K562 (cell line): ENCODE measurements around the gene PTGES3. TPM values are rescaled to one million over a fixed set of nuclear protein-coding genes. Genes with fewer than 3 reads are reported as not detected.

ENCODE experiments used
- EHMT2 ChIP-seq: fragments of 450-650 bp; IDR thresholded peaks from 2 replicates; pipeline ENCODE4 v1.6.1; 2018; ENCODE audit warnings: antibody characterized with exemption
- EZH2 ChIP-seq: IDR thresholded peaks from 2 replicates; pipeline ENCODE4 v1.6.1; 2012; ENCODE audit warnings: low read depth, mild to moderate bottlenecking, inconsistent platforms, low read length, borderline replicate concordance
- GATA2 ChIP-seq: sonication (generic); formaldehyde crosslinking; IDR thresholded peaks from 2 replicates; pipeline ENCODE4 v1.4.0; 2020; ENCODE audit warnings: mild to moderate bottlenecking, missing genetic modification reagents
- NCOA2 ChIP-seq, 2 experiments: fragments of 450-650 bp; IDR thresholded peaks; 2 replicates each; pipeline ENCODE4 v1.6.1; 2018; ENCODE audit warnings: mild to moderate bottlenecking in 2 of 2, moderate library complexity in 1 of 2; ENCODE audit not compliant: partially characterized antibody in 2 of 2
- RBM34 ChIP-seq: fragments of 200-400 bp; formaldehyde crosslinking; IDR thresholded peaks from 2 replicates; pipeline ENCODE4 v1.6.1; 2018; ENCODE audit warnings: low read length, borderline replicate concordance; ENCODE audit not compliant: insufficient read depth
- SMAD3 ChIP-seq: fragments of 450-650 bp; formaldehyde crosslinking; conservative IDR thresholded peaks from 2 replicates; pipeline ENCODE4 v1.4.0; 2020; ENCODE audit warnings: mild to moderate bottlenecking
- TCF7 ChIP-seq: sonication (generic); IDR thresholded peaks from 2 replicates; pipeline ENCODE4 v1.6.1; 2016; ENCODE audit warnings: antibody characterized with exemption, borderline replicate concordance
- TFE3 ChIP-seq: fragments of 450-650 bp; formaldehyde crosslinking; IDR thresholded peaks from 2 replicates; pipeline ENCODE4 v1.4.0; 2020; ENCODE audit warnings: mild to moderate bottlenecking, mixed read lengths
- polyA plus RNA-seq, 8 experiments: library from polyadenylated mRNA; depleted of rRNA in 4 of 8; stranded (reverse) in 5 of 8; unstranded in 3 of 8; fragments of >200 nt; fragmentation: Nextera tagmentation in 2 of 8; fragmentation: Illumina TruSeq in 1 of 8; extraction: Ambion mirVana in 2 of 8; extraction: Trizol in 1 of 8; gene quantifications; 2 replicates each; pipeline versions ENCODE4 v1.2.1 to v1.2.3, GENCODE V29; 2011 to 2014; ENCODE audit warnings: inconsistent platforms in 1 of 8, missing spikeins in 1 of 8
- total RNA-seq, 7 experiments: library from RNA; depleted of rRNA in 6 of 7; stranded (reverse); fragments of >200 nt in 6 of 7; fragmentation: Illumina TruSeq in 2 of 7; extraction: Trizol in 2 of 7; gene quantifications; 2 replicates each; pipeline versions ENCODE4 v1.2.1 to v1.2.3, GENCODE V29; 2011 to 2021; ENCODE audit warnings: low replicate concordance in 1 of 7
- TF ChIP-seq, protein P1 (sequence below), 2 experiments: fragments of 450-650 bp in 1 of 2; IDR thresholded peaks; 2 replicates each; pipeline ENCODE4 v1.6.1; 2011 to 2017; ENCODE audit warnings: low read depth in 2 of 2, antibody characterized with exemption in 1 of 2, borderline replicate concordance in 1 of 2, low read length in 1 of 2, mild to moderate bottlenecking in 1 of 2, mixed read lengths in 1 of 2; ENCODE audit not compliant: control insufficient read depth in 1 of 2
- TF ChIP-seq, protein P2 (sequence below): fragments of 250-450 bp; sonication (Bioruptor Pico); IDR thresholded peaks from 2 replicates; pipeline ENCODE4 v1.8.0; 2021; ENCODE audit warnings: moderate library complexity, mild to moderate bottlenecking, inconsistent platforms
- TF ChIP-seq, protein P3 (sequence below): sonication (generic); formaldehyde crosslinking; IDR thresholded peaks from 2 replicates; pipeline ENCODE4 v1.8.0; 2023; ENCODE audit warnings: mild to moderate bottlenecking, missing genetic modification reagents
- TF ChIP-seq, protein P4 (sequence below): fragments of 200-800 bp; sonication (Bioruptor generic); IDR thresholded peaks from 2 replicates; pipeline ENCODE4 v1.6.1; 2016; ENCODE audit warnings: missing genetic modification characterization, missing compliant biosample characterization

PTGES3 gene
- total and polyA plus RNA-seq, 9 of the 15 experiments (the other 6 are each of a cell fraction or from before 2014, with no cell fraction given) = 163 to 501 (median 213) TPM

- TF ChIP-seq, protein P1, sequence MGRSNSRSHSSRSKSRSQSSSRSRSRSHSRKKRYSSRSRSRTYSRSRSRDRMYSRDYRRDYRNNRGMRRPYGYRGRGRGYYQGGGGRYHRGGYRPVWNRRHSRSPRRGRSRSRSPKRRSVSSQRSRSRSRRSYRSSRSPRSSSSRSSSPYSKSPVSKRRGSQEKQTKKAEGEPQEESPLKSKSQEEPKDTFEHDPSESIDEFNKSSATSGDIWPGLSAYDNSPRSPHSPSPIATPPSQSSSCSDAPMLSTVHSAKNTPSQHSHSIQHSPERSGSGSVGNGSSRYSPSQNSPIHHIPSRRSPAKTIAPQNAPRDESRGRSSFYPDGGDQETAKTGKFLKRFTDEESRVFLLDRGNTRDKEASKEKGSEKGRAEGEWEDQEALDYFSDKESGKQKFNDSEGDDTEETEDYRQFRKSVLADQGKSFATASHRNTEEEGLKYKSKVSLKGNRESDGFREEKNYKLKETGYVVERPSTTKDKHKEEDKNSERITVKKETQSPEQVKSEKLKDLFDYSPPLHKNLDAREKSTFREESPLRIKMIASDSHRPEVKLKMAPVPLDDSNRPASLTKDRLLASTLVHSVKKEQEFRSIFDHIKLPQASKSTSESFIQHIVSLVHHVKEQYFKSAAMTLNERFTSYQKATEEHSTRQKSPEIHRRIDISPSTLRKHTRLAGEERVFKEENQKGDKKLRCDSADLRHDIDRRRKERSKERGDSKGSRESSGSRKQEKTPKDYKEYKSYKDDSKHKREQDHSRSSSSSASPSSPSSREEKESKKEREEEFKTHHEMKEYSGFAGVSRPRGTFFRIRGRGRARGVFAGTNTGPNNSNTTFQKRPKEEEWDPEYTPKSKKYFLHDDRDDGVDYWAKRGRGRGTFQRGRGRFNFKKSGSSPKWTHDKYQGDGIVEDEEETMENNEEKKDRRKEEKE (IDR thresholded peaks at IDR 0.05; ENCODE audit: borderline replicate concordance in 1 of 2, control insufficient read depth in 1 of 2, low read depth in 2 of 2, low read length in 1 of 2) = no peak
- TF ChIP-seq, protein P2, sequence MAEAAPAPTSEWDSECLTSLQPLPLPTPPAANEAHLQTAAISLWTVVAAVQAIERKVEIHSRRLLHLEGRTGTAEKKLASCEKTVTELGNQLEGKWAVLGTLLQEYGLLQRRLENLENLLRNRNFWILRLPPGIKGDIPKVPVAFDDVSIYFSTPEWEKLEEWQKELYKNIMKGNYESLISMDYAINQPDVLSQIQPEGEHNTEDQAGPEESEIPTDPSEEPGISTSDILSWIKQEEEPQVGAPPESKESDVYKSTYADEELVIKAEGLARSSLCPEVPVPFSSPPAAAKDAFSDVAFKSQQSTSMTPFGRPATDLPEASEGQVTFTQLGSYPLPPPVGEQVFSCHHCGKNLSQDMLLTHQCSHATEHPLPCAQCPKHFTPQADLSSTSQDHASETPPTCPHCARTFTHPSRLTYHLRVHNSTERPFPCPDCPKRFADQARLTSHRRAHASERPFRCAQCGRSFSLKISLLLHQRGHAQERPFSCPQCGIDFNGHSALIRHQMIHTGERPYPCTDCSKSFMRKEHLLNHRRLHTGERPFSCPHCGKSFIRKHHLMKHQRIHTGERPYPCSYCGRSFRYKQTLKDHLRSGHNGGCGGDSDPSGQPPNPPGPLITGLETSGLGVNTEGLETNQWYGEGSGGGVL (CRISPR knock-in tag) = no peak
- TF ChIP-seq TCF7 = no peak
- no peak for TF ChIP-seq RBM34
- no peak for TF ChIP-seq SMAD3 (CRISPR knock-in tag)
- no peak for TF ChIP-seq GATA2 (CRISPR knock-in tag)
- no peak for TF ChIP-seq EHMT2
- TF ChIP-seq, protein P3, sequence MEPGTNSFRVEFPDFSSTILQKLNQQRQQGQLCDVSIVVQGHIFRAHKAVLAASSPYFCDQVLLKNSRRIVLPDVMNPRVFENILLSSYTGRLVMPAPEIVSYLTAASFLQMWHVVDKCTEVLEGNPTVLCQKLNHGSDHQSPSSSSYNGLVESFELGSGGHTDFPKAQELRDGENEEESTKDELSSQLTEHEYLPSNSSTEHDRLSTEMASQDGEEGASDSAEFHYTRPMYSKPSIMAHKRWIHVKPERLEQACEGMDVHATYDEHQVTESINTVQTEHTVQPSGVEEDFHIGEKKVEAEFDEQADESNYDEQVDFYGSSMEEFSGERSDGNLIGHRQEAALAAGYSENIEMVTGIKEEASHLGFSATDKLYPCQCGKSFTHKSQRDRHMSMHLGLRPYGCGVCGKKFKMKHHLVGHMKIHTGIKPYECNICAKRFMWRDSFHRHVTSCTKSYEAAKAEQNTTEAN = no peak; the same call in 1 of the 2 replicates
- no peak for TF ChIP-seq EZH2
- TF ChIP-seq, protein P4, sequence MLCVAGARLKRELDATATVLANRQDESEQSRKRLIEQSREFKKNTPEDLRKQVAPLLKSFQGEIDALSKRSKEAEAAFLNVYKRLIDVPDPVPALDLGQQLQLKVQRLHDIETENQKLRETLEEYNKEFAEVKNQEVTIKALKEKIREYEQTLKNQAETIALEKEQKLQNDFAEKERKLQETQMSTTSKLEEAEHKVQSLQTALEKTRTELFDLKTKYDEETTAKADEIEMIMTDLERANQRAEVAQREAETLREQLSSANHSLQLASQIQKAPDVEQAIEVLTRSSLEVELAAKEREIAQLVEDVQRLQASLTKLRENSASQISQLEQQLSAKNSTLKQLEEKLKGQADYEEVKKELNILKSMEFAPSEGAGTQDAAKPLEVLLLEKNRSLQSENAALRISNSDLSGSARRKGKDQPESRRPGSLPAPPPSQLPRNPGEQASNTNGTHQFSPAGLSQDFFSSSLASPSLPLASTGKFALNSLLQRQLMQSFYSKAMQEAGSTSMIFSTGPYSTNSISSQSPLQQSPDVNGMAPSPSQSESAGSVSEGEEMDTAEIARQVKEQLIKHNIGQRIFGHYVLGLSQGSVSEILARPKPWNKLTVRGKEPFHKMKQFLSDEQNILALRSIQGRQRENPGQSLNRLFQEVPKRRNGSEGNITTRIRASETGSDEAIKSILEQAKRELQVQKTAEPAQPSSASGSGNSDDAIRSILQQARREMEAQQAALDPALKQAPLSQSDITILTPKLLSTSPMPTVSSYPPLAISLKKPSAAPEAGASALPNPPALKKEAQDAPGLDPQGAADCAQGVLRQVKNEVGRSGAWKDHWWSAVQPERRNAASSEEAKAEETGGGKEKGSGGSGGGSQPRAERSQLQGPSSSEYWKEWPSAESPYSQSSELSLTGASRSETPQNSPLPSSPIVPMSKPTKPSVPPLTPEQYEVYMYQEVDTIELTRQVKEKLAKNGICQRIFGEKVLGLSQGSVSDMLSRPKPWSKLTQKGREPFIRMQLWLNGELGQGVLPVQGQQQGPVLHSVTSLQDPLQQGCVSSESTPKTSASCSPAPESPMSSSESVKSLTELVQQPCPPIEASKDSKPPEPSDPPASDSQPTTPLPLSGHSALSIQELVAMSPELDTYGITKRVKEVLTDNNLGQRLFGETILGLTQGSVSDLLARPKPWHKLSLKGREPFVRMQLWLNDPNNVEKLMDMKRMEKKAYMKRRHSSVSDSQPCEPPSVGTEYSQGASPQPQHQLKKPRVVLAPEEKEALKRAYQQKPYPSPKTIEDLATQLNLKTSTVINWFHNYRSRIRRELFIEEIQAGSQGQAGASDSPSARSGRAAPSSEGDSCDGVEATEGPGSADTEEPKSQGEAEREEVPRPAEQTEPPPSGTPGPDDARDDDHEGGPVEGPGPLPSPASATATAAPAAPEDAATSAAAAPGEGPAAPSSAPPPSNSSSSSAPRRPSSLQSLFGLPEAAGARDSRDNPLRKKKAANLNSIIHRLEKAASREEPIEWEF (CRISPR knock-in tag) = no peak
- no peak for TF ChIP-seq TFE3
- TF ChIP-seq NCOA2 (IDR thresholded peaks at IDR 0.05; ENCODE audit: partially characterized antibody in 2 of 2) = no peak
Observed at GRCh38 chr12:56636675-56637540, 51.2 kb downstream of the PTGES3 start (continued).
